ENCODE data around the gene SNX8.

- TF ChIP-seq CTCF (IDR thresholded peaks at IDR 0.05) = no peak
- no peak for TF ChIP-seq REST (IDR thresholded peaks at IDR 0.05)
- no peak for TF ChIP-seq HDAC2 (IDR thresholded peaks at IDR 0.05)
- no peak for TF ChIP-seq CEBPB (IDR thresholded peaks at IDR 0.05)
- TF ChIP-seq USF2 (IDR thresholded peaks at IDR 0.05) = no peak
- TF ChIP-seq RAD21 (conservative IDR thresholded peaks at IDR 0.05 in 1 of 2, IDR thresholded peaks at IDR 0.05 in 1 of 2) = no peak
- no peak for TF ChIP-seq EP300 (IDR thresholded peaks at IDR 0.05)
- no peak for TF ChIP-seq BHLHE40 (IDR thresholded peaks at IDR 0.05; ENCODE audit: low read depth, low read length)
- TF ChIP-seq CHD4 (IDR thresholded peaks at IDR 0.05; ENCODE audit: borderline replicate concordance) = no peak
- no peak for TF ChIP-seq RFX5 (IDR thresholded peaks at IDR 0.05)
- no peak for TF ChIP-seq HMGXB4 (CRISPR knock-in tag; IDR thresholded peaks at IDR 0.05; ENCODE audit: borderline replicate concordance)
Observed at GRCh38 chr7:2257046-2257551, 57.1 kb downstream of the SNX8 start.

Data from A549 (cell line).